Measurements from ENCODE around the gene LRRC59.

Gene LRRC59

DNA sequence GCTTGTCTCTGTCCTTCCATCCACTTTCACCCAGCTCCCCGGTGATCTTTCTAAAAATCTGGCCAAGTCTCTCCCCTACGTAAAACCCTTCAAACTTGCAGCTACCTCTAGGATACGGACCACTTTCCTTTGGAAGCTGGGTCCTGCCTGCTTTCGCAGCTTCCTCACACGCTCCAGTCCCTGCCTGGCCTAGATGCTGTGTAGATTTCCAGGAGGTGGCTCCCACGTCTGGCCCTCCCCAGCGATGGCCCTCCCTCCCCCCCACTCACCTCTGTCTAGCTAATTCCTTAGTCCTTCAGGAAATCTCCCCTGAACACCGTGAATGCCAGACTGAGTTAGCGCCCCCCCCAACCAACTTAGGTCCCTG lies 579 bp upstream of the LRRC59 start:
- H2AFZ ChIP-seq (ENCODE audit: low read depth, low read length) = peak overlapping the region; percentile 95
- H3K27ac ChIP-seq (ENCODE audit: low read length) = no peak overlapping the region
- TF ChIP-seq, protein P1, sequence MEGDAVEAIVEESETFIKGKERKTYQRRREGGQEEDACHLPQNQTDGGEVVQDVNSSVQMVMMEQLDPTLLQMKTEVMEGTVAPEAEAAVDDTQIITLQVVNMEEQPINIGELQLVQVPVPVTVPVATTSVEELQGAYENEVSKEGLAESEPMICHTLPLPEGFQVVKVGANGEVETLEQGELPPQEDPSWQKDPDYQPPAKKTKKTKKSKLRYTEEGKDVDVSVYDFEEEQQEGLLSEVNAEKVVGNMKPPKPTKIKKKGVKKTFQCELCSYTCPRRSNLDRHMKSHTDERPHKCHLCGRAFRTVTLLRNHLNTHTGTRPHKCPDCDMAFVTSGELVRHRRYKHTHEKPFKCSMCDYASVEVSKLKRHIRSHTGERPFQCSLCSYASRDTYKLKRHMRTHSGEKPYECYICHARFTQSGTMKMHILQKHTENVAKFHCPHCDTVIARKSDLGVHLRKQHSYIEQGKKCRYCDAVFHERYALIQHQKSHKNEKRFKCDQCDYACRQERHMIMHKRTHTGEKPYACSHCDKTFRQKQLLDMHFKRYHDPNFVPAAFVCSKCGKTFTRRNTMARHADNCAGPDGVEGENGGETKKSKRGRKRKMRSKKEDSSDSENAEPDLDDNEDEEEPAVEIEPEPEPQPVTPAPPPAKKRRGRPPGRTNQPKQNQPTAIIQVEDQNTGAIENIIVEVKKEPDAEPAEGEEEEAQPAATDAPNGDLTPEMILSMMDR (IDR thresholded peaks at IDR 0.05; ENCODE audit: low read depth, low read length) = no peak
- no peak for TF ChIP-seq EZH2phosphoT487 (IDR thresholded peaks at IDR 0.05; ENCODE audit: low read depth)

DNA sequence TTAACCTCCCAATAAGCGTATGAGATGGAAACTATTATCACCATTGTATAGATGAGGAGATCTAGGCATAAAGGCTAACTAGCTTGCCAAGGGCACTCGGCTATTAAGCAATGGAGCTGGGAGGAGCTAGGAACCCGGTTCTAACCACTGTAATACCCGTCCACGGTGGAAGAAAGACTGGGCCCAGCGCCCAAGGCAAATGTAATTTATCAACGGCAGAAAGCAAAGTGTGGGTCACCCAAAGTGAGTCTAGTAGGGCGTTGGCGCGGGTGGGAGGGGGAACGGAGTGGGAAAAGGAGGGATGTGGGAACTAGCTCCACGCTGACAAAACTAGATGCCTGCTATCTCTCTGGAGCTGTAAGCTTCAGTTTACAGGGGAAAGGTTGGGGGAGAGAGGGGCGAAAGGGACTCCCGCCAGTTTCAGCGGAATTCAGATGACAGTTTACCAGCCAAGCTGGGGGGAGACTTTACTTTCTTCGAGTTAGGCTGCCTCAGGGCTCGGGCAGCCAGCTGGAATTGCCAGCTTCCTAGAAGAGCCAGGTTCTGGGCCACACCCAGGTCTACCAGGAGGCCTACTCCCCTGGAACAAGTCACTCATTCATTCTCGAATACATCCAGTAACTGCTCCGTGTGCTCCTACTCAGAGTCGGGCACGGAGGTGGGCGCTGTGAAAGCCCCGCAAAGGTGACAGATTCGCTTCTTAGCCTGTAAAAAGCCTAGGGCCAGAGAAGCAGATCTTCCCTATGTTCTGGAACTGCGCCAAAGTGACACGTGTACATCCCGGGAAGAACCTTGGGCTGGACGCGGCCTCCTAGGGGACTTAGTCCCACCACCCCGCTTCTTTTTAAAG lies 837 bp downstream of the LRRC59 start:
- peaks cover 13% of the 10 kb centered on the region; the same call in 1 of the 2 replicates for H4K20me1 ChIP-seq (ENCODE audit: insufficient read depth, low read length)
- peak overlapping the region; percentile 97 for H3K4me3 ChIP-seq (ENCODE audit: low read length)
- H3K9ac ChIP-seq (ENCODE audit: low read length) = peak overlapping the region; percentile 96
- H3K36me3 ChIP-seq (replicated peaks; ENCODE audit: low read depth, low read length) = peaks cover 42% of the 10 kb centered on the region
- peaks cover 47% of the 10 kb centered on the region for H3K79me2 ChIP-seq (ENCODE audit: low read length)
- TF ChIP-seq, protein P1 (IDR thresholded peaks at IDR 0.05; ENCODE audit: low read depth, low read length) = no peak
- no peak for TF ChIP-seq EZH2phosphoT487 (IDR thresholded peaks at IDR 0.05; ENCODE audit: low read depth)
- H3K27ac ChIP-seq (ENCODE audit: low read length) = peak overlapping the region; percentile 51
- H3K4me2 ChIP-seq (ENCODE audit: low read length) = peak overlapping the region; percentile 95
- no peaks in the 10 kb centered on the region for H3K9me3 ChIP-seq (ENCODE audit: insufficient read depth, low read length)
- peaks cover 27% of the 10 kb centered on the region for H3K4me1 ChIP-seq (ENCODE audit: low read length)
- no peak overlapping the region for H2AFZ ChIP-seq (ENCODE audit: low read depth, low read length)
- no peaks in the 10 kb centered on the region for H3K27me3 ChIP-seq (ENCODE audit: low read depth, low read length)

More for the DNA sequence above, 579 bp upstream of the LRRC59 start:
- peaks cover 30% of the 10 kb centered on the region for H3K36me3 ChIP-seq (replicated peaks; ENCODE audit: low read depth, low read length)
- H3K27me3 ChIP-seq (ENCODE audit: low read depth, low read length) = no peaks in the 10 kb centered on the region
- peaks cover 44% of the 10 kb centered on the region for H3K79me2 ChIP-seq (ENCODE audit: low read length)
- peaks cover 13% of the 10 kb centered on the region; the same call in 1 of the 2 replicates for H4K20me1 ChIP-seq (ENCODE audit: insufficient read depth, low read length)
- peak overlapping the region; percentile 94 for H3K4me2 ChIP-seq (ENCODE audit: low read length)
- no peaks in the 10 kb centered on the region for H3K9me3 ChIP-seq (ENCODE audit: insufficient read depth, low read length)
- peak overlapping the region; percentile 97 for H3K4me3 ChIP-seq (ENCODE audit: low read length)
- peak overlapping the region; percentile 65 for H3K9ac ChIP-seq (ENCODE audit: low read length)
- peaks cover 18% of the 10 kb centered on the region for H3K4me1 ChIP-seq (ENCODE audit: low read length)

DNA sequence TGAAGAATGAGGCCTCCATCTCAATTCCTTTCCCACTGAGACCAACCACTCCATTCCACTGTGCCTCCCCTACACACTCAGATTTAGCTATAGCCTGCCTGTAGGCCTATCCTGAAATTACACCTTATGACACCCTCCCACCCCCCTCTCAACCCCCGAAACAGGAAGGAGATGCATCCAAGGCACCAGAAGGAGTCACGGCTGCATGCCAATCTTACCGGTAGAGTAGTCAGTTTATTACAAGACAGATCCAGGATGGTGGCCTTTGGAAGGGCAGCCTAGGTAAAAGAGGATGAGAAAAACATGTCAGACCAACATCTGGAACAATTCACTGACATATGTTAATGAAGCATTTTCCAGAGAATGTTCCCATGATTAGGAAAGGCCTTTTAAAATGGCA lies 2.6 kb downstream of the LRRC59 start:
- peaks cover 34% of the 10 kb centered on the region for H3K4me1 ChIP-seq (ENCODE audit: low read length)
- no peak overlapping the region for H3K27ac ChIP-seq (ENCODE audit: low read length)
- no peak overlapping the region for H3K9ac ChIP-seq (ENCODE audit: low read length)
- no peak overlapping the region for H3K4me3 ChIP-seq (ENCODE audit: low read length)
- no peak overlapping the region for H3K4me2 ChIP-seq (ENCODE audit: low read length)
- H2AFZ ChIP-seq (ENCODE audit: low read depth, low read length) = no peak overlapping the region
- peaks cover 55% of the 10 kb centered on the region for H3K36me3 ChIP-seq (replicated peaks; ENCODE audit: low read depth, low read length)
- H3K27me3 ChIP-seq (ENCODE audit: low read depth, low read length) = no peaks in the 10 kb centered on the region
- no peak for TF ChIP-seq EZH2phosphoT487 (IDR thresholded peaks at IDR 0.05; ENCODE audit: low read depth)
- TF ChIP-seq, protein P1 (IDR thresholded peaks at IDR 0.05; ENCODE audit: low read depth, low read length) = no peak
- no peaks in the 10 kb centered on the region for H3K9me3 ChIP-seq (ENCODE audit: insufficient read depth, low read length)
- H3K79me2 ChIP-seq (ENCODE audit: low read length) = peaks cover 56% of the 10 kb centered on the region
- peaks cover 13% of the 10 kb centered on the region; the same call in 1 of the 2 replicates for H4K20me1 ChIP-seq (ENCODE audit: insufficient read depth, low read length)

- H3K36me3 ChIP-seq (replicated peaks; ENCODE audit: low read depth, low read length) = peaks cover 65% of the 10 kb centered on the region
- peaks cover 13% of the 10 kb centered on the region; the same call in 1 of the 2 replicates for H4K20me1 ChIP-seq (ENCODE audit: insufficient read depth, low read length)
- H3K79me2 ChIP-seq (ENCODE audit: low read length) = peaks cover 56% of the 10 kb centered on the region
- no peak overlapping the region for H3K4me3 ChIP-seq (ENCODE audit: low read length)
- H3K27ac ChIP-seq (ENCODE audit: low read length) = no peak overlapping the region
- H3K4me2 ChIP-seq (ENCODE audit: low read length) = no peak overlapping the region
- H3K27me3 ChIP-seq (ENCODE audit: low read depth, low read length) = no peaks in the 10 kb centered on the region
- no peak for TF ChIP-seq EZH2phosphoT487 (IDR thresholded peaks at IDR 0.05; ENCODE audit: low read depth)
- TF ChIP-seq, protein P1 (IDR thresholded peaks at IDR 0.05; ENCODE audit: low read depth, low read length) = no peak
- H3K9ac ChIP-seq (ENCODE audit: low read length) = no peak overlapping the region
- no peak overlapping the region for H2AFZ ChIP-seq (ENCODE audit: low read depth, low read length)
- no peaks in the 10 kb centered on the region for H3K9me3 ChIP-seq (ENCODE audit: insufficient read depth, low read length)
- H3K4me1 ChIP-seq (ENCODE audit: low read length) = peaks cover 34% of the 10 kb centered on the region
Measured at GRCh38 chr17:50393700-50394099, 3.6 kb downstream of the LRRC59 start.

Measured in OCI-LY3 (cell line).